CD4-positive, alpha-beta memory T cell (primary cell): ENCODE data around the gene YKT6. TPM values are rescaled to one million over a fixed set of nuclear protein-coding genes. Genes with fewer than 3 reads are reported as not detected.

ENCODE experiments used
- CTCF ChIA-PET: fragments of 350-600 bp; sonication (Branson Sonifier 250); formaldehyde crosslinking; loops from one replicate; lab custom pipeline; 2021; ENCODE audit warnings: inconsistent platforms; ENCODE audit not compliant: partially characterized antibody; lab: Charles Lee
- POLR2A ChIA-PET: fragments of 350-600 bp; sonication (Branson Sonifier 250); formaldehyde crosslinking; loops from one replicate; lab custom pipeline; 2021; ENCODE audit not compliant: partially characterized antibody; lab: Charles Lee
- DNase-seq, 5 donors: peaks; one replicate each; pipeline versions ENCODE4 v3.0.0 to v3.0.0-alpha.2; 2020 to 2022; ENCODE audit warnings: mixed read lengths in 1 of 5
- H3K27ac ChIP-seq: one replicate; pipeline ENCODE4 v1.7.0; 2013; ENCODE audit warnings: low read depth, low read length
- H3K27me3 ChIP-seq: 2 replicates; pipeline ENCODE4 v1.7.0; 2013; ENCODE audit warnings: mild to moderate bottlenecking, low read length, moderate library complexity; ENCODE audit not compliant: insufficient read depth
- H3K36me3 ChIP-seq: 2 replicates; pipeline ENCODE4 v1.7.0; 2013; ENCODE audit warnings: mild to moderate bottlenecking, low read length, moderate library complexity; ENCODE audit not compliant: insufficient read depth
- H3K4me1 ChIP-seq: 2 replicates; pipeline ENCODE4 v1.7.0; 2013; ENCODE audit warnings: mild to moderate bottlenecking, low read length, moderate library complexity; ENCODE audit not compliant: insufficient read depth
- H3K4me3 ChIP-seq, 2 donors: one replicate each; pipeline ENCODE4 v1.7.0; 2013; ENCODE audit warnings: low read length in 2 of 2, mild to moderate bottlenecking in 1 of 2
- H3K9me3 ChIP-seq, 2 donors: one replicate each; pipeline ENCODE4 v1.7.0; 2013; ENCODE audit warnings: low read length in 2 of 2, control low read depth in 1 of 2; ENCODE audit not compliant: control insufficient read depth in 1 of 2
- H3K27ac Mint-ChIP-seq, 7 donors: one replicate each; pipeline ENCODE4 v1.8.0; 2020 to 2021; ENCODE audit warnings: mixed read lengths in 7 of 7, mild to moderate bottlenecking in 6 of 7, inconsistent platforms in 3 of 7, moderate library complexity in 3 of 7
- H3K27me3 Mint-ChIP-seq, 2 donors: one replicate each; pipeline ENCODE4 v1.8.0; 2020 to 2021; ENCODE audit warnings: mixed read lengths in 2 of 2
- H3K36me3 Mint-ChIP-seq, 2 donors: one replicate each; pipeline ENCODE4 v1.8.0; 2020 to 2021; ENCODE audit warnings: mixed read lengths in 2 of 2, inconsistent platforms in 1 of 2, mild to moderate bottlenecking in 1 of 2
- H3K4me1 Mint-ChIP-seq, 4 donors: one replicate each; pipeline ENCODE4 v1.8.0; 2020 to 2021; ENCODE audit warnings: mixed read lengths in 4 of 4, mild to moderate bottlenecking in 1 of 4
- H3K4me3 Mint-ChIP-seq, 8 donors: one replicate each; pipeline ENCODE4 v1.8.0; 2020 to 2021; ENCODE audit warnings: mixed read lengths in 8 of 8, mild to moderate bottlenecking in 7 of 8, moderate library complexity in 6 of 8, inconsistent platforms in 3 of 8
- H3K9me3 Mint-ChIP-seq, 8 donors: one replicate each; pipeline ENCODE4 v1.8.0; 2020 to 2021; ENCODE audit warnings: mixed read lengths in 8 of 8, mild to moderate bottlenecking in 5 of 8, inconsistent platforms in 3 of 8, moderate library complexity in 1 of 8
- intact Hi-C: fragments of 100-400 bp; cut with micrococcal nuclease; formaldehyde crosslinking; loops from one replicate; pipeline ENCODE4 v1.15.1; 2023
- polyA plus RNA-seq, 2 donors: library from polyadenylated mRNA; unstranded; fragments of 300-500 nt; fragmentation: Illumina TruSeq; gene quantifications; one replicate each; pipeline ENCODE4 v1.2.3, GENCODE V29; 2021
- total RNA-seq, 2 experiments: library from RNA; stranded (reverse); gene quantifications; one replicate each; pipeline ENCODE4 v1.2.3, GENCODE V29; 2021

The YKT6 gene
- total and polyA plus RNA-seq, 4 experiments from 2014 or later = 41.6 to 63.2 (median 52.6) TPM

DNA sequence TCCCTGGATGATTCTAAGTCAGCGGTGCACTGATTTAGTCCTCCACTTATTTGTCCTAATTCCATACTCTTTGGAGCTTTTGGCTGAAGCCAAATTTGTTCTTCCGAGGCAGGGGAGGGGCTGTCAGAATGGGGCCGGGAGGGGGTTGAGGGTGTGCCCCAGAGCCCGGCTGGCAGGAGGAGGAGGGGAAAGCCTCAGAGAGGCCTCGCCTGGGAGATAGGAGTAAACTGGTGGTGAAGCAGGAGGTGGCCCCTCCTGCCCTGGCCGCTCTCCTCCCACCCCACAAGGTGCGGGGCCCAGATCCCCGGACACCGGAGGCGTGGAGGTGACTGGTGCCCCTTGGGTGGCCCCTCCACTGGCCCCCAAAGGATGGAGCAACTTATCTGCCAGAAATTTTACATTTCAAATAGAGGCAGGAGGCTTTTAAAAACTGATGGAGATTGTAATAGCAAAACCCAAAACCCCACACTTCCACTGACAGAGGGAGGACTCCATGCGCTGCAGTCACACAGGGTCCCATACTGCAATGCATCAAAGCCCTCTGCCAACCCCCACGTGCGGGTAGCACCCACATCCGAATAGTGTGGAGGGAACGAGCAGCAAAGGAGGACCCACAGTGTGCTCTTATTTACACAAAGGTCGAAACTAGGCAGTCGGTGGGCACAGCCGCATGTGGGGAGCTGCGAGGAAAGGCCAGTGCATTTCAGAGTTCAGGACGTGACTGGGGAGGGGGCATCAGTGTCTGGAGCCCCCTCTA is 62.7 kb downstream of the YKT6 start:
- no peak overlapping the region for H3K27ac Mint-ChIP-seq
- no peak overlapping the region for H3K4me3 Mint-ChIP-seq
- no peaks in the 10 kb centered on the region for H3K36me3 Mint-ChIP-seq
- no peaks in the 10 kb centered on the region for H3K9me3 Mint-ChIP-seq
- CTCF ChIA-PET = no interaction called here
- no peaks in the 10 kb centered on the region for H3K9me3 ChIP-seq
- H3K4me1 Mint-ChIP-seq = peaks cover 2 to 17% (median 6%) of the 10 kb centered on the region in 4 donors
- H3K27me3 ChIP-seq = no peaks in the 10 kb centered on the region
- DNase-seq = no peak
- H3K4me3 ChIP-seq = no peak overlapping the region
- no peaks in the 10 kb centered on the region for H3K36me3 ChIP-seq
- no peaks in the 10 kb centered on the region for H3K27me3 Mint-ChIP-seq
- H3K27ac ChIP-seq = no peak overlapping the region
- POLR2A ChIA-PET = no interaction called here
- peaks cover 12% of the 10 kb centered on the region for H3K4me1 ChIP-seq
- intact Hi-C loops = no loop called here

Other genes with a start within 250 kb of the YKT6 start
- gene SPDYE1, start 203.1 kb upstream of the YKT6 start, total RNA-seq = under 1 TPM in 1 of 2 experiments, not detected in 1; 0.17 TPM
- under 1 TPM in 1 of 2 donors, not detected in 1; 0.49 TPM for gene SPDYE1, start 203.1 kb upstream of the YKT6 start, polyA plus RNA-seq
- 100 to 1,000 TPM; 157 to 166 TPM for gene DBNL, start 156.3 kb upstream of the YKT6 start, total RNA-seq
- 100 to 1,000 TPM; 177 to 250 TPM for gene DBNL, start 156.3 kb upstream of the YKT6 start, polyA plus RNA-seq
- gene PGAM2, start 135.4 kb upstream of the YKT6 start, total RNA-seq = 1 to 10 TPM; 1.1 to 1.5 TPM
- not detected for gene PGAM2, start 135.4 kb upstream of the YKT6 start, polyA plus RNA-seq
- 10 to 100 TPM; 64.8 to 67.2 TPM for gene POLM, start 118.4 kb upstream of the YKT6 start, total RNA-seq
- 10 to 100 TPM in 1 of 2 donors, 1 to 10 TPM in 1; 8.0 to 18.2 TPM for gene POLM, start 118.4 kb upstream of the YKT6 start, polyA plus RNA-seq
- gene AEBP1, start 96.6 kb upstream of the YKT6 start, total RNA-seq = 1 to 10 TPM; 7.8 TPM
- 1 to 10 TPM in 1 of 2 donors, under 1 TPM in 1; 0.20 to 2.3 TPM for gene AEBP1, start 96.6 kb upstream of the YKT6 start, polyA plus RNA-seq
- 10 to 100 TPM; 48.7 to 61.0 TPM for gene POLD2, start 77.4 kb upstream of the YKT6 start, total RNA-seq
- gene POLD2, start 77.4 kb upstream of the YKT6 start, polyA plus RNA-seq = 10 to 100 TPM; 89.4 to 94.4 TPM
- gene MYL7, start 59.6 kb upstream of the YKT6 start, total RNA-seq = not detected
- gene MYL7, start 59.6 kb upstream of the YKT6 start, polyA plus RNA-seq = not detected
- under 1 TPM in 1 of 2 experiments, not detected in 1; 0.33 TPM for gene GCK, start 11.5 kb upstream of the YKT6 start, total RNA-seq
- gene GCK, start 11.5 kb upstream of the YKT6 start, polyA plus RNA-seq = under 1 TPM in 1 of 2 donors, not detected in 1; 0.38 TPM
- not detected for gene CAMK2B, start 124.6 kb downstream of the YKT6 start, total RNA-seq
- gene CAMK2B, start 124.6 kb downstream of the YKT6 start, polyA plus RNA-seq = not detected